ENCODE measurements around the gene CALHM4.

Gene CALHM4

GRCh38 chr6:116543149-116543548, 10.4 kb upstream of the CALHM4 start:
- DNase-seq: no peak

GRCh38 chr6:116545651-116546050, 7.9 kb upstream of the CALHM4 start, which contains the start of gene TRAPPC3L:
TRAPPC3L (minus strand) TSS chr6:116545684; CDS start chr6:116545514, 170 bp downstream.
- no peak for DNase-seq

- DNase-seq: no peak
These were observed 6.2 kb upstream of the CALHM4 start for GRCh38 chr6:116547358-116547757.

- DNase-seq: no peak
These were observed 2.8 kb upstream of the CALHM4 start for GRCh38 chr6:116550796-116551195.

- no peak for DNase-seq
These were observed 2.5 kb downstream of the CALHM4 start for GRCh38 chr6:116556065-116556464.

GRCh38 chr6:116556814-116557415, 3.4 kb downstream of the CALHM4 start:
- DNase-seq: no peak

- DNase-seq: no peak
These were observed 4.3 kb downstream of the CALHM4 start for GRCh38 chr6:116557893-116558292.

GRCh38 chr6:116560130-116560529, 6.6 kb downstream of the CALHM4 start:
- DNase-seq: no peak

- DNase-seq: peak; percentile 30
These were observed 7.9 kb downstream of the CALHM4 start for GRCh38 chr6:116561377-116562018.

GRCh38 chr6:116562019-116562403, 8.5 kb downstream of the CALHM4 start:
- no peak for DNase-seq

- no peak for DNase-seq
These were observed 9.1 kb downstream of the CALHM4 start for GRCh38 chr6:116562614-116563013.

GRCh38 chr6:116563830-116564229, 10.3 kb downstream of the CALHM4 start:
- DNase-seq: no peak

GRCh38 chr6:116564311-116564710, 10.8 kb downstream of the CALHM4 start:
- DNase-seq: no peak

GRCh38 chr6:116564921-116565872, 11.6 kb downstream of the CALHM4 start:
- no peak for DNase-seq

GRCh38 chr6:116568111-116568510, 14.6 kb downstream of the CALHM4 start:
- DNase-seq: no peak

- no peak for DNase-seq
These were observed 15.5 kb downstream of the CALHM4 start for GRCh38 chr6:116568821-116569755.

- DNase-seq: peak; percentile 99
These were observed 17.5 kb downstream of the CALHM4 start, which contains the start of gene RWDD1 for GRCh38 chr6:116570856-116571682. RWDD1 (plus strand) TSS chr6:116571504; CDS start chr6:116571583, 79 bp downstream.

GRCh38 chr6:116571683-116572000, 18.1 kb downstream of the CALHM4 start:
- no peak for DNase-seq

- no peak for DNase-seq
These were observed 18.6 kb downstream of the CALHM4 start for GRCh38 chr6:116572162-116572561.

GRCh38 chr6:116575227-116575626, 21.7 kb downstream of the CALHM4 start:
- DNase-seq: no peak

- DNase-seq: no peak
These were observed 23.9 kb downstream of the CALHM4 start for GRCh38 chr6:116577486-116577885.

GRCh38 chr6:116578335-116578734, 24.8 kb downstream of the CALHM4 start:
- no peak for DNase-seq

Measured in stimulated activated naive CD4-positive, alpha-beta T cell treated with Interleukin-2 at 50 U/mL for 16 hours (primary cell).